Epithelial cell of proximal tubule (primary cell): ENCODE measurements around the gene E2F4. TPM values are rescaled to one million over a fixed set of nuclear protein-coding genes. Genes with fewer than 3 reads are reported as not detected.
A peak's percentile ranks its signal among the peaks of the same experiment; 100 is the strongest.

Experiments used
- DNase-seq: peaks from one replicate; pipeline ENCODE4 v3.0.0-alpha.2; 2011; ENCODE audit warnings: low read depth
- H3K4me3 ChIP-seq: 2 replicates; pipeline ENCODE4 v1.5.1; 2011; ENCODE audit warnings: low read depth, mild to moderate bottlenecking, low read length
- total RNA-seq: library from RNA; depleted of rRNA; stranded (reverse); fragments of >200 nt; gene quantifications from 2 replicates; pipeline ENCODE4 v1.2.3, GENCODE V29; 2015
- TF ChIP-seq, protein P1 (sequence below): conservative IDR thresholded peaks from 2 replicates; pipeline ENCODE4 v1.5.1; 2012; ENCODE audit warnings: low read depth, mild to moderate bottlenecking, low read length

E2F4 gene
- total RNA-seq, 1 donor from 2014 or later: 78.9 TPM

DNA sequence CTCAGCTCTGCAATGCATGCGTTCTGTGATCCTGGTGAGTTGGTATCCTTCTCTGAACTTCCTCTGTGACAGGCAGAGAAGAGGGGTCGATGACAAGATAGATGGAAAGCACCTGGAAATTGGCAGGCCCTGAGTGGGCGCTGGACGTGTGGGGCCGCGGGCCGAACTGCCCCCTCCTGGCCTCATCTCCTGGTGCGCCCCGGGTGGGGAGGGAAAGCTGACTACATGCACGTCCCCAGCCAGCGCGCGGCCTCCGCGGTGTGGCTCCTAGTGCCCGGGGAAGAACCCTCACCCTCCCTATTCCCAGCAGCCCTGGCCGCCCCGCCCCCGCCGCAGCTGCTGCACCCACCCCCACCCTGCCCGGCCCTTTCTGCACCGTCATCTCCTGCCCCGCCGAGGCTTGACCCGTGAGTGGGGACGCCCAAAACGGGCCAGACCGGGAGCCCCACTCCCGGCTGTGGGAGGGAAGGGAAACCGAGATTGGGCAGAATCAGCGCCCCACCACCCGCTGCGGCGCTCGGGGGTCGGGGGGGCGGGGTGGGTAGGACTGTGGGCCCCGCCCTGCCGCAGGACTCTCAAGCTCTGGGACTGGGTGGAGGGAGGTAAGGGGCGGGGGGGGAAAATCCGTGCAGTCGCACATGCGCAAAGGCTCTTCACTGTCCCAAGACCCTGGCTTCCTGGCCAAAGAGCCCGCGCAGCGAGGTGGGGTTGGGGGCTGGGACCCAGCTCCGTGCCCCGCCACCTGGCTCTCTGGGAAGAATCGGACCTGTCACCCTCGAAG, 21.6 kb upstream of the E2F4 start, which contains the start of gene NOL3:
Gene NOL3, plus strand, starts transcription at position 371 of the 781 bp plus-strand sequence.
- H3K4me3 ChIP-seq: peak within 1 kb of the TSS; percentile 65
- no peak for DNase-seq
- TF ChIP-seq, protein P1, sequence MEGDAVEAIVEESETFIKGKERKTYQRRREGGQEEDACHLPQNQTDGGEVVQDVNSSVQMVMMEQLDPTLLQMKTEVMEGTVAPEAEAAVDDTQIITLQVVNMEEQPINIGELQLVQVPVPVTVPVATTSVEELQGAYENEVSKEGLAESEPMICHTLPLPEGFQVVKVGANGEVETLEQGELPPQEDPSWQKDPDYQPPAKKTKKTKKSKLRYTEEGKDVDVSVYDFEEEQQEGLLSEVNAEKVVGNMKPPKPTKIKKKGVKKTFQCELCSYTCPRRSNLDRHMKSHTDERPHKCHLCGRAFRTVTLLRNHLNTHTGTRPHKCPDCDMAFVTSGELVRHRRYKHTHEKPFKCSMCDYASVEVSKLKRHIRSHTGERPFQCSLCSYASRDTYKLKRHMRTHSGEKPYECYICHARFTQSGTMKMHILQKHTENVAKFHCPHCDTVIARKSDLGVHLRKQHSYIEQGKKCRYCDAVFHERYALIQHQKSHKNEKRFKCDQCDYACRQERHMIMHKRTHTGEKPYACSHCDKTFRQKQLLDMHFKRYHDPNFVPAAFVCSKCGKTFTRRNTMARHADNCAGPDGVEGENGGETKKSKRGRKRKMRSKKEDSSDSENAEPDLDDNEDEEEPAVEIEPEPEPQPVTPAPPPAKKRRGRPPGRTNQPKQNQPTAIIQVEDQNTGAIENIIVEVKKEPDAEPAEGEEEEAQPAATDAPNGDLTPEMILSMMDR: no peak

DNA sequence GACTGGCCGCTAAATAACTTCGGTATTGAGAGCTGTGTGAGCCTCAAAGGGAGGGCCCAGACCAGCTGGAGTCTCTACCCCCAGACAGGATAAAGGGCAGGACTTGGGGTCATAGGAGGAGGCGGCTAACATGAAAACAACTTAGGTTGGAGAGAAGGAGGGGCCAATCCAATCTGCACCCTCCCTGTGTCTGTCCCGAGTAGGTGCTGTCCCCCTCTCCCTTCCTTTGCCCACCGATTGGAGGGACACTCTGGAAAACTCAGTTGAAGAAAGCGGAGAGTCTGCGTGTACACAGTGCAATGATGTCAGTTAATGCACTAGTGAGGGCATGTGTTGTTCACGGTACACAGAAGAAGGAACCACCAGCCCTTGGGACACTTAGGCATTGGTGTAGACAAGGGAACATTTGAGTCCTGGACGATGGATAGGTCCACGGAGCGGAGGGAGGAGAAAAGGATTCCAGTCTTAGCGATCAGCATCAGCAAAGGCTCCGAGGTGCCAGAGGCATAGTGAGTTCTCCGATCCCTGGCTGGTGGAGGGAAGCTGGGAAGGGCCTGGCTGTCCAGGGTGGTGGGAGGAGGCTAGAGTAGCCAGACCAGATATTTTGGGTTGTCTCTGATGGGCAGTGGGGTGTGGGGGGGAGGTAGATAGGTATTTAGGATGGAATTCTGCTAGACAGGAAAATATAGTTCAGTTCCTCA, 20.9 kb upstream of the E2F4 start:
- H3K4me3 ChIP-seq: peak overlapping the region; percentile 65
- DNase-seq: no peak
- TF ChIP-seq, protein P1: no peak

DNA sequence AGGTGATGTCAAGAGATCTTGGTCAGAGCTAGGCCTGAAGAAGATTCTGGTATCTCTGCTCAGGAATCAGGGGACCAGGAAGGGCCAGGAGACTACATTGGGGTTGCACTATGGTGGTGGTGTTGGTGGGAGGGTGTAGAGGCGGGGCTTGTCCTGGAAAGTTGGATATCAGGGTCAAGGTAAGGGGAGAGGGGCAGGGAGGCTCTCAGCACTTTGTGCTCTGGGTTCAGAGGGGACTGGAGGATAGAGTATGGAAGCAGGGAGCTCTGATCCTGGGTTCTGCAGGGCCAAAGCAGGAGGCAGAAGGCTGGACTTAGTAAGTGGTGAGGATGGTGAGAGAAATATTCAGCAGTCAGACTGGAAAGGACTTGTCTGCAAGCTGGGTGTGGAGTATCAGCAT, 18.6 kb upstream of the E2F4 start:
- DNase-seq: no peak
- peak overlapping the region; percentile 65 for H3K4me3 ChIP-seq
- TF ChIP-seq, protein P1: no peak

DNA sequence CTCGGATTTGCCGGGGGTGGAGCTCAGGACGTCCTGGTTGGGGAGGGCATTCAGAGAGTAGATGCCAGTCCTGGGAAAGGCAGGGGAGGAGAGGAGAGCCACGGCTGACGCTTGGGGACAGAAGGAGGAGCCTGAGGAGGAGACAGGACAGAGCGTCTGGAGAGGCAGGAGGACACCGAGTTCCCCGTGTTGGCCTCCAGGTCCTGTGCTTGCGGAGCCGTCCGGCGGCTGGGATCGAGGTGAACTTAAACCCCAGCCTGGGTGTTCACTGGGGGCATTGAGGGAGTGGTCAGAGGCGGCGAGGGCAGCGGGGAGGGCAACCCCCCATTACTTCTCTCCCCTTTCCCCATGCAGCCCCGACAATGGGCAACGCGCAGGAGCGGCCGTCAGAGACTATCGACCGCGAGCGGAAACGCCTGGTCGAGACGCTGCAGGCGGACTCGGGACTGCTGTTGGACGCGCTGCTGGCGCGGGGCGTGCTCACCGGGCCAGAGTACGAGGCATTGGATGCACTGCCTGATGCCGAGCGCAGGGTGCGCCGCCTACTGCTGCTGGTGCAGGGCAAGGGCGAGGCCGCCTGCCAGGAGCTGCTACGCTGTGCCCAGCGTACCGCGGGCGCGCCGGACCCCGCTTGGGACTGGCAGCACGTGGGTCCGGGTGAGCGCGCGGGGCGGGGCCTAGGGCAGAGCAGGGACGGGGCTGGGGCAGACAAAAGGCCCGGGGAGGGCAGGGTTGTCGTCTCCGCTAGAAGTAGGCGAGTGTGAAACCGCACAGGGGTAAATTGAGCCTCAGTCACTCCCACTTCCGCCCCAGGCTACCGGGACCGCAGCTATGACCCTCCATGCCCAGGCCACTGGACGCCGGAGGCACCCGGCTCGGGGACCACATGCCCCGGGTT, 17.9 kb upstream of the E2F4 start:
- no peak for DNase-seq
- TF ChIP-seq, protein P1: peak; percentile 32
- peak overlapping the region; percentile 65 for H3K4me3 ChIP-seq

DNA sequence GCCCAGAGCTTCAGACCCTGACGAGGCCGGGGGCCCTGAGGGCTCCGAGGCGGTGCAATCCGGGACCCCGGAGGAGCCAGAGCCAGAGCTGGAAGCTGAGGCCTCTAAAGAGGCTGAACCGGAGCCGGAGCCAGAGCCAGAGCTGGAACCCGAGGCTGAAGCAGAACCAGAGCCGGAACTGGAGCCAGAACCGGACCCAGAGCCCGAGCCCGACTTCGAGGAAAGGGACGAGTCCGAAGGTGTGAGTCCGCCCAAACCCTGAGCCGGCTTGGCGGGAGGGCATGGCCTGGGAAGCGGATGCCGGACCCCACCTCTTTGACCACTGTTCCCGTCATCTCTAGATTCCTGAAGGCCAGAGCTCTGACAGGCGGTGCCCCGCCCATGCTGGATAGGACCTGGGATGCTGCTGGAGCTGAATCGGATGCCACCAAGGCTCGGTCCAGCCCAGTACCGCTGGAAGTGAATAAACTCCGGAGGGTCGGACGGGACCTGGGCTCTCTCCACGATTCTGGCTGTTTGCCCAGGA, 17.2 kb upstream of the E2F4 start:
- TF ChIP-seq, protein P1: no peak
- DNase-seq: no peak
- peak overlapping the region; percentile 65 for H3K4me3 ChIP-seq

DNA sequence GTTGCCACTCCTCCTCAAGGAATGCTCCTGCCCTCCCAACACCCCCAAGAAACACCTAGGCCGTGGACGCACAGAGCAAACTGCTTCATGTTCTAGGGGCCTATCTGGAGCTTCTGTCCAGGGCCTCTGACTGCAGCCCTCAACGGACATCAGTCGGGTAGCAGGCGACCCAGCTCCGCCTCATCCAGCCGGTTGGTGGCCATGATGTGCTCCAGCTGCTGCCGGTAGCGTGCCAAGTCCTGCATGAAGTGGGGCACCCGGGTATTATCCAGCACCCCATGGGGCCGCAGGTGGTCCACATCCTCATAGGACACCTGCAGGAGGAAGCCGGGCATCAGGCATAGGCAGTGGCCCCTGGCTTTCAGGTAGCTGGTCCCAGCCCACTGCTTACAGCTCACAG, 15.3 kb upstream of the E2F4 start:
- no peak overlapping the region for H3K4me3 ChIP-seq
- DNase-seq: no peak
- TF ChIP-seq, protein P1: no peak
